NCI-H1105 treated with DMSO at 0.1 percent for 48 hours (cell line): ENCODE data around the gene PRKAA1.
"Not testable (repeated sequence)": the region's sequence is repeated elsewhere in the genome, so short reads cannot be mapped to it uniquely, and the experiment has no call there.

ENCODE experiments used
- DNase-seq: peaks from one replicate; lab custom pipeline; 2025; lab: John Stamatoyannopoulos, UW

The PRKAA1 gene

GRCh38 chr5:40733434-40733833 lies 64.7 kb downstream of the PRKAA1 start:
- DNase-seq: no peak

- not testable (repeated sequence) for DNase-seq
Measured at GRCh38 chr5:40722497-40722911, 75.7 kb downstream of the PRKAA1 start.

GRCh38 chr5:40720069-40720468 lies 78.1 kb downstream of the PRKAA1 start:
- DNase-seq: no peak

GRCh38 chr5:40717281-40717680 lies 80.9 kb downstream of the PRKAA1 start:
- no peak for DNase-seq

GRCh38 chr5:40716590-40716989 lies 81.6 kb downstream of the PRKAA1 start:
- DNase-seq: no peak

GRCh38 chr5:40716000-40716399 lies 82.2 kb downstream of the PRKAA1 start:
- DNase-seq: no peak

- no peak for DNase-seq
Measured at GRCh38 chr5:40714001-40714400, 84.2 kb downstream of the PRKAA1 start.

GRCh38 chr5:40710575-40710974 lies 87.6 kb downstream of the PRKAA1 start:
- not testable (repeated sequence) for DNase-seq
